ENCODE measurements around the gene MTHFD2L.

DNA sequence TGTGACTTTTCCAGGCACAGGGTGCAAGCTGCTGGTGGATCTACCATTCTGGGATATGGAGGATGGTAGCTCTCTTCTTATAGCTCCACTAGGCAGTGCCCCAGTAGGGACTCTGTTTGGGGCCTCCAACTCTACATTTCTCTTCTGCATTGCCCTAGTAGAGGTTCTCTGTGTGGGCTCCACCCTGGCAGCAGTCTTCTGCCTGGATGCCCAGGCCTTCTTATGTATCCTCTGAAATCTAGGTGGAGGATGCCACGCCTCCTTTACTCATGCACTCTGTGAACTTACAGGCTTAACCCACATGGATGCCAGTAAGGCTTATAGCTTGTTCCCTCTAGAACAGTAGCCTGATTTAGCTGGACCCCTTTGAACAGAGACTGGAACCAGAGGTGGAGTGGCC is 186.1 kb downstream of the MTHFD2L start:
- TF ChIP-seq POLR2A (IDR thresholded peaks at IDR 0.05): no peak
- TF ChIP-seq, protein P1, sequence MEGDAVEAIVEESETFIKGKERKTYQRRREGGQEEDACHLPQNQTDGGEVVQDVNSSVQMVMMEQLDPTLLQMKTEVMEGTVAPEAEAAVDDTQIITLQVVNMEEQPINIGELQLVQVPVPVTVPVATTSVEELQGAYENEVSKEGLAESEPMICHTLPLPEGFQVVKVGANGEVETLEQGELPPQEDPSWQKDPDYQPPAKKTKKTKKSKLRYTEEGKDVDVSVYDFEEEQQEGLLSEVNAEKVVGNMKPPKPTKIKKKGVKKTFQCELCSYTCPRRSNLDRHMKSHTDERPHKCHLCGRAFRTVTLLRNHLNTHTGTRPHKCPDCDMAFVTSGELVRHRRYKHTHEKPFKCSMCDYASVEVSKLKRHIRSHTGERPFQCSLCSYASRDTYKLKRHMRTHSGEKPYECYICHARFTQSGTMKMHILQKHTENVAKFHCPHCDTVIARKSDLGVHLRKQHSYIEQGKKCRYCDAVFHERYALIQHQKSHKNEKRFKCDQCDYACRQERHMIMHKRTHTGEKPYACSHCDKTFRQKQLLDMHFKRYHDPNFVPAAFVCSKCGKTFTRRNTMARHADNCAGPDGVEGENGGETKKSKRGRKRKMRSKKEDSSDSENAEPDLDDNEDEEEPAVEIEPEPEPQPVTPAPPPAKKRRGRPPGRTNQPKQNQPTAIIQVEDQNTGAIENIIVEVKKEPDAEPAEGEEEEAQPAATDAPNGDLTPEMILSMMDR (IDR thresholded peaks at IDR 0.05): no peak
